Erythroblast (primary cell): ENCODE data around the gene NALF2.

Source experiments
- DNase-seq, 2 experiments: peaks; one replicate each; lab custom pipeline; 2025; lab: John Stamatoyannopoulos, UW
- GATA1 ChIP-seq: IDR thresholded peaks from 2 replicates; pipeline ENCODE4 v1.6.1; 2011; ENCODE audit warnings: low read depth, mild to moderate bottlenecking, control low read depth, low read length, moderate library complexity
- POLR2A ChIP-seq: IDR thresholded peaks from 2 replicates; pipeline ENCODE4 v1.6.1; 2011; ENCODE audit warnings: mild to moderate bottlenecking, low read length

Gene NALF2

DNA sequence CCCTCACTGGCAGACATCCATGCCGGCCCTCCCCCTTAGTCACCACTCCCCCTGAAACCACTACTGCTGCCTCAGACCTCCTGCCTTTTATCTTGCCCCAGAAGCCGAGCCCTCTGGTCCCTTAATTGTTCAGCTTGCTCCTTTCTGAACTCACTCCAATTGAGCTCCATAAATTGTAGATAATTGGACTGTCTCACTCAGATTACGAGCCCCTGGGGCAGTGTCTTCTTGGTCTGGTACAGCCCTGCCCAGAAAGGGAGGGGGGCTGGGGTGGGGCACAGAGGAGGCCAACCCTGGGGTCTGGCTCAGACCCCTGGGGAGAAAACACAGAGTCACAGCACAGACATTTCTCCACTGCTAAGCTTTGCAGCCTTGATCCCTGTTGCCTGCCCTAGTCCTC lies 39.4 kb downstream of the NALF2 start:
- TF ChIP-seq GATA1 (no peak), POLR2A (no peak)
- no peak for DNase-seq

DNA sequence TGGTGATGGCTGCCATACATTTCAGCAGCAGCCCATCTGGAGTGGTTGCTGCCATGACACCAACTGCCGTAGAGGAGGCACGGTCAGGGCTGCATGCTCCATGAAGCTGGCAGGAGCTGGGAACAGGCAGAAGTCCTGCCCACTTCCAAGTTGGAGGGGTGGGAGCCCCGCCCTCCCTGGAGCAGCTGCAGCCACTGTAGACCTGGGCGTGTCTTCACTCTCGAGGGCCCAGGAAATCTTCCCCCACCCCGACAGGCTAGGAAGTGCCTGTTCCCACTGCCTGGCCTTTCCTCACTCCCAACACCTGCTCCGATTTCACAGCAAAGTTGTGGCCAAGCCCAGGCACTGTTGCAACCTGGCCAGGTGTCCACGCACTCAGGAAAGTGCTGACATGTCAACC lies 42.3 kb downstream of the NALF2 start:
- DNase-seq, result no peak
- TF ChIP-seq GATA1, result no peak
- no peak for TF ChIP-seq POLR2A

GRCh38 chrX:69546978-69547377 lies 42.9 kb downstream of the NALF2 start:
- DNase-seq, result no peak
- TF ChIP-seq POLR2A (no peak), GATA1 (no peak)

GRCh38 chrX:69551421-69552009 lies 47.4 kb downstream of the NALF2 start:
- TF ChIP-seq GATA1 (no peak), POLR2A (no peak)
- DNase-seq, result no peak

DNA sequence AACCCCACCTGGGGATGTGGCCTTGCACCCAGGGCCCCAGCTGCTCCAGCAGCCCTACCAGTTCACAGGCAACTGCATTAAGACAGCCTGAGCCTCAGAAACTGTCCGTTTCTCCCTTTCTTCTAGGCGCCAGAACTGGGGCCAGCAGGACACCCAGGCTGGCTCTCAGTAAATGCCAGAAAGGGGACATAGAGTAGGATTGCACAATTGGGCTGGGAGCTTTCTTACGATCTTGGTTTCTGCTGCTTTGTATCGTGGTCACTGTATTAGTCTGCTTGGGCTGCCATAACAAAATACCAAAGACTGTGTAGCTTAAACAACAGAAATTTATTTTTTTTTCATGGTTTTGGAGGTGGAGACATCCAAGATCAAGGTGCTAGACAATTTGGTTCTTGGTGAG lies 48.4 kb downstream of the NALF2 start:
- no peak for TF ChIP-seq GATA1
- no peak for TF ChIP-seq POLR2A
- no peak for DNase-seq
